GM21529 (cell line): ENCODE results near the gene PRSS48.
"Not testable (repeated sequence)": the region's sequence is repeated elsewhere in the genome, so short reads cannot be mapped to it uniquely, and the experiment has no call there.

ENCODE experiments used
- ATAC-seq: cut with Tn5 transposase; IDR thresholded peaks from one replicate; pipeline ENCODE4 v1.9.1; 2021; ENCODE audit not compliant: unreplicated experiment

The PRSS48 gene

DNA sequence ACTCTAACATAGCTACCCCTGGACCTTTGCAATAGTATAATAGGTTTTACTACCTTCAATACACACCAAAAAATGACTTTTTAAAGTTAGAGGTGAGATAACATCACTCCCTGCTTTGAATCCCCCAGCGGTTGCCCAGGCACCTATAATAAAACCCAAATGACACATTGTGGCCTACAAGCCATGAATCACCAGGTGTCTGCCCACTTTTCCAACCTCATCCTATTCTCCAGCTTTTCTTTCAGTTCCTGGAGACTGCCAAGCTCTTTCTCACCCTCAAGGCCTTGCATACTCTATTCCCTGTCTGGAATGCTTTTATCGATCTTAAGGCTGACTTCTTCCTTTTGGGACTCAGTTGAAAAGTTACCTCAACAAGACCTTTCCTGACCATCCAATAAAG is 16.4 kb upstream of the PRSS48 start:
- ATAC-seq, result no peak

GRCh38 chr4:151263455-151263854 is 13.5 kb upstream of the PRSS48 start:
- ATAC-seq, result no peak

DNA sequence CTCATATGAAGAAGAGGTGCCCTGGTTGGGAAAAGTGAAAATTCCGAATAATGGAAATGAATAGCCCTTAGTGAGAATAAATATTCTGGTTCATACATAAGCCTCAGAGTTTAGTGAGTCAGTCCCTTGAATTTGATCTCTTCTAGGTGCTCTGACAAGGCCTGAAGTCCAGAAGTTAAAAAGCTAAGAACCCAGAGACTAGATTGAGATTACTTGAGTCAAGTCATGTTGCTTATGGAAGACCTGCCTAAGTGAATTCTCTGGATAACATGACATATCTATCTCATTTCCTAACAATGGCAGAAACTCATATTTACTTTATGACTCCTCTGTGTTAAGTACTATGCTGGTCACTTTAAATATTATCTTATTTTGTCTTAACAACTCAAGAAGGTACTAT is 10.5 kb upstream of the PRSS48 start:
- no peak for ATAC-seq

DNA sequence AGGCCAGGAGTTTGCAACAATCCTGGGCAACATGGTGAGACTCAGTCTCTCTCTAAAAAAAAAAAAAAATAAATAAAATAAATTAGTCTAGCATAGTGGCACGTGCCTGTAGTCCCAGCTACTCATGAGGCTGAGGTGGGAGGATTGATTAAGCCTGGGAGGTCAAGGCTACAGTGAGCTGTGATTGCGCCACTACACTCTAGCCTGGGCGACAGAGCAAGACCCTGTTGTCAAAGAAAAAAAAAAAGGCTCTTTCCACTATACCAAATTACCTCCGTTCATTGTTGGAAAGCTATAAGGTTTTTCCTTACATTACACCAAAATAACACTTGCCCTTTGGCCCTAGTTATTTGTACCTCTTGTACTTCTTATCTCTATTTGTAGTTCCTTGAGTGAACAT is 9.9 kb upstream of the PRSS48 start:
- ATAC-seq, result no peak

GRCh38 chr4:151267822-151268535 is 9.0 kb upstream of the PRSS48 start:
- ATAC-seq, result no peak

DNA sequence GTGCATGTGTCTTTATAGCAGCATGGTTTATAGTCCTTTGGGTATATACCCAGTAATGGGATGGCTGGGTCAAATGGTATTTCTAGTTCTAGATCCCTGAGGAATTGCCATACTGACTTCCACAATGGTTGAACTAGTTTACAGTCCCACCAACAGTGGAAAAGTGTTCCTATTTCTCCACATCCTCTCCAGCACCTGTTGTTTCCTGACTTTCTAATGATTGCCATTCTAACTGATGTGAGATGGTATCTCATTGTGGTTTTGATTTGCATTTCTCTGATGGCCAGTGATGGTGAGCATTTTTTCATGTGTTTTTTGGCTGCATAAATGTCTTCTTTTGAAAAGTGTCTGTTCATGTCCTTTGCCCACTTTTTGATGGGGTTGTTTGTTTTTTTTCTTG is 8.1 kb upstream of the PRSS48 start:
- not testable (repeated sequence) for ATAC-seq

GRCh38 chr4:151284534-151285245 is 7.7 kb downstream of the PRSS48 start:
- no peak for ATAC-seq

DNA sequence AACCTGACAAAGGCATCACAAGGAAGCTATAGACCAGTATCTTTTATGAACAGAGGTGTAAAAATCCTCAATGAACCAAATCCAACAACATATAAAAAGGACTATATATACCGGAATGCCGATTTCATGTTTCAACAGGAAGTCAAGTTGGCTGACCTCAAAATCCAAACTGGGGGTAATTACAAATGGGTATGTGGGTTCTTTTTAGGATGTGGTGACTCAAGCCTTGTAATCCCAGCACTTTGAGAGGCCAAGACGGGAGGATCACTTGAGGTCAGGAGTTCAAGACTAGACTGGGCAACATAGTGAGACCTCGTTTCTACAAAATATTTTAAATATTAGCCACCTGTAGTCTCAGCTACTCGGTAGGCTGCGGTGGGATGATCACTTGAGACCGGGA is 10.4 kb downstream of the PRSS48 start:
- ATAC-seq, result no peak

DNA sequence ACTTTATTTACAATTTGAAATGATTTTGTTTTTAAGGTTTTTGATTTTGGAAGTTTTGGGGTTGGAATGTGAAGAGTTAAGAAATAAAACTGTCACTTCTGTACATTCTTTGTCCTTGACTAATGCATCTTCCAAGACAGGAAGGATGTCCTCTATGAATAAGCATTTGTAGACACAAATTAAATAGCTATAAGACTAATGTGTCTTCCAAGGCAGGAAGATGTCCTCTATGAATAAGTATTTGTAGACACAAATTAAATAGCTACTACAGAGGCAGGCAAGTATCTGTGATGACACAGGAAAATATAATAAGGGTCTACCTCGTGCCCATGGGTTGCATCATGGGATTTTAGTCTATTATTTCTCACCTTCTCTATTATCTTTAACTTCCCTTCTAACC is 14.5 kb downstream of the PRSS48 start:
- no peak for ATAC-seq

DNA sequence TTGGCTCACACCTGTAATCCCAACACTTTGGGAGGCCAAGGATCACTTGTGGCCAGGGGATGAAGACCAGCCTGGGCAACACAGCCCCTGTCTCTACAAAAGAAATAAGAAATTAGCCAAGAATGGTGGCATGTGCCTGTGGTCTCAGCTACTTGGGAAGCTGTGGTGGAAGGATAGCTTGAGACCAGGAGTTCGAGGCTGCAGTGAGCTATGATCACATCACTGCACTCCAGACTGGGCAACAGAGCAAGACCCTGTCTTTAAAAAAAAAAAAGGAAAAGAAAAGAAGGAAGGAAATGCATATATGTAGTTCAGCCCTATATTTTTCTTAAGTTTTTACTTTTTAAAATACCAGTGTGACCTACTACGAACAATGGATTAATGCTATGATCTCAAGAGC is 15.1 kb downstream of the PRSS48 start:
- ATAC-seq, result no peak

DNA sequence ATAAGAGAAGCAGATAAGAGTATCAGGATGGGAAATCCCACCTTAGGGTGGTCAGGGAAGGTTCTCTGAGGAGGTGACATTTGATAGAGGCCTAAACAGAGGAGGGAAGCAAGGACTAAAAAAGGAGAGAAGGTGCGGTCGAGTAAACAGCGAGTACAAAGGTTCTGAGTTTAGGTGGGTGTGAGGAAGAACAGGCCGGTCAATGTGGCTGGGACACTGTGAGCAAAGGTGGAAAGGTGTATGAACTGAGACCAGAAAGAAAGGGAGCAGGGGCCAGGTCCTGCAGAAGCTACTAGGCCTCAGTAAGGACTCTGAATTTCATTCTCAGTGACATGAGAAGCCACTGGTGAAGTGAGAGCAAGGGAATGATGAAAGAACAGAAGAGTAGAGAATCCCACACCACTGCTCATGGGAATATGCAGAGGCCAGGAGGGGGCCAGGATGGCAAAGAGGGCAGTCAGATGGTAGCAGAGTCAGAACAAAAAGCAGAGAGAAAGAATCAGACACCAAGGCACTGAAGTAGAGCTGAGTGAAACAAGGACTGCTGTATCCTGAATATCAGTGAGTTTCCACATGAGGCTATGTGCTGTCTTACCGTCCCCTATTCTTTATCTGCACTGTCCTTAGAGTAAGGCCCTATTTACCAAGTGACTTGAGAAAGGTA is 18.0 kb downstream of the PRSS48 start:
- ATAC-seq, result no peak

DNA sequence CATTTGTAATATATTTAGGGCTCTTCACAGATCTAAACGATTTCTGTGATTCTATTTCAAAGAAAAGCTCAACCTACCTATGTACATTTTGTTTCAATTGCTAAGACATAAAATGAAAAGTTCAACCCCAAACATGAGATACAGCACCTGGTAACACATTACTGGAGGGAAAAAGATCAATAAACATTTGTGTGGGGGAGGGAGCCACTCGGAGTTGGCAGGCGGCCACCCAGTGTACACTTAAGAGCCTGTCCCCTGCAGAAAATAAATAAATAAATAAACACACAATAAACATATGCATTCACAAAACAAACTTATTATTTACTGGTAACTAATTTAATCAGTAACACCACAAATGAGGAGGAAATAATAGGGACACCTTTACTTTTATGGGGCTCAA is 19.3 kb downstream of the PRSS48 start:
- ATAC-seq, result no peak

DNA sequence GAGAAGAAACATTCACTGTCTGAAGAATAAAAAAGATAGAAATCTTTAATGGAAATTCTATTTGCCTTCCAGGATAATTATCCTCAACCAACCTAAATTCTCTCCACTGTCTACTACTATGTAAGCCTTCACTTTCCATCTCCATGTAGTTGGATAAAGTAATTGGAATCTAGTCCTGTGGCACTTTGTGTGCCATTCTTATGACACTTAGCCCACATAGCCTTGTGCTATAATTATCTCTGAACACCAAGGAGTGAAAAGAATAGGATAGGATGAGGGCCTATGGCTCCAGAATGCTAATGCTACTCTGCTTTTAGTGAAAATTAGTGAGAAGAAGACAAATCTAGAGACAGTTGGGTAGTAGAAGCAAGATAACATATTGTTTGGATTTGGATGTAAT is 20.2 kb downstream of the PRSS48 start:
- no peak for ATAC-seq

GRCh38 chr4:151302432-151302831 is 25.5 kb downstream of the PRSS48 start:
- no peak for ATAC-seq

DNA sequence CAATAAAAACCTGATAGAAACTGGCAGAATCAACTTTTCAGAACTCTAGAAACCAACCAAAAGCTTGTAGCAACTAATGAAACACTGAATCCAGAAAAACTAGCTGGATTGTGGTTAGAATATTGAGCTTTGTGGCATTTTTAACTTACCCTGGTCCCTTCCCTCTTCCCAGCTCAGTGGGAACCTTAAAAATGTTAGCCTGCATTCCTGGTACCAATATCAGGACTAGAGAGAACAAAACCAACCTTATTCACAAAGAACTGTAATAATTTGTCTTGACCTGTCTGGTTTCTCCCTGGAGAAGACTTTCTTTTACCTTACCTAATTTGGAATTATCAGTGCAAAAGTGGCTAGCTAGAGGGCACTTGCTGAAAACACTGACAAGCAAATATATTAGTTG is 27.3 kb downstream of the PRSS48 start:
- ATAC-seq, result no peak

DNA sequence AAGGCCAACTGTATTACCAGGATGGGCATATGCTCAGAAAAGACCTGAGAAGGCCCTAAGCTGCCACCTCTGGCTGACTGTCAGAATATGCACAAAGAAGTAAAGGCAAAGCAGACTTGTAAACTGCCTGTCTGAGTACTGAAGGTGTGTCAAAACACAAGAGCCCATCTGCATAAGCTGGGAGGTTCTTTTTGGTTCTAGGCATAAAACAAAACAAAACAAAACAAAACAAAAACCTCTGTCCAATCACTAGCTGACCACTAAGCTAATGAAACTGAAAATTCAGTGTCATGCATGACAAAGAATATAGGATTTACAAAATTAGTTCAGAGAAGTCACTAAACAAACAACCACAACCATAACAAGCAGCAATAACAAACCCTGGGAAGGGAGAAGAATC is 27.8 kb downstream of the PRSS48 start:
- ATAC-seq, result peak; percentile 94

DNA sequence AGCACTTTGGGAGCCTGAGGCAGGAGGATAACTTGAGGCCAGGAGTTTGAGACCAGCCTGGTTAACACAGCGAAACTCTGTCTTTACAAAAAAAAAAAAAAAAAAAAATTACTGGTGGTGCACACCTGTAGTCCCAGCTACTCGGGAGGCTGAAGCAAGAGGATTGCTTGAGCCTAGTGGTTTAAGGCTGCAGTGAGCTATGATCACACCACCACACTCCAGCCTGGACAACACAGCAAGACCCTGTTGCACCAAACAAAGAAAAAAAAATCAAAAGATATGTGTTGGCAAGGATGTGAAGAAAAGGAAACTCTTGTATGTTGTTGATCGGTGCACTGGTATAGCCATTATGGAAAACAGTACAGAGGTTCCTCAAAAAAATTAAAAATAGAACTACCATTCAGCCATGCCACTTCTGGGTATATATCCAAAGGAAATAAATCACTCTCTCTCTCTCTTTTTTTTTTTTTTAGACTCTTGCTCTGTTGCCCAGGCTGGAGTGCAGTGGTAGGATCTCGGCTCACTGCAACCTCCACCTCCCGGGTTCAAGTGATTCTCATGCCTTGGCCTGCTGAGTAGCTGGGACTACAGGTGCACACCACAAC is 33.3 kb downstream of the PRSS48 start:
- ATAC-seq, result no peak

DNA sequence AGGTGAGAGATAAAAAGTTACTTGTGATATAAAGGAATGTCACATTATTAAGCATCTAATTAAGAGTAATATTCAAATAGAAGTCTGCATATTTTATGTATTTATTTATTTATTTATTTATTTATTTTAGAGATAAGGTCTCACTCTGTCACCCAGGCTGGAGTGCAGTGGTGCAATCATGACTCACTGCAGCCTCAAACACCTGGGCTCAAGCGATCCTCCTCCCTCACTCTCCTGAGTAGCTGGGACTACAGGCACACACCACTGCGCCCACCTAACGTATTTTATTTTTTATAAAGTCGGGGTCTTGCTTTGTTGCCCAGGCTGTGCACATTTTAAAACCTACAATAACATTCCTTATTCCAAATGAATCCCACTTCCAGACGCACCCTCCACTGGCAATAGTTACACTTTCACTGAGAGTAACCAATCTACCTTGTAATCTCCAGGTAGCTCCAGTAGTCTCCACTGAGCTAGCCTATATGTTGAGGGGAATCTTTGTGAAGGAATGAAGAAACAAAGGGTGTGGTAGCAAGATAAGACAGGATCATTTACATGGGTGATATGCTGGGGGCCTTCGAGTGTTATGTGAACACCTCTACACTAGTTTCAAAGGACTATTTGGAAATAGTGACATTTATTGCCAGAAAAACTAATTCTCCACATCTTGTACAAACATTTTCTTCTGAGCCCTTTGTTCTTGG is 36.5 kb downstream of the PRSS48 start:
- no peak for ATAC-seq

DNA sequence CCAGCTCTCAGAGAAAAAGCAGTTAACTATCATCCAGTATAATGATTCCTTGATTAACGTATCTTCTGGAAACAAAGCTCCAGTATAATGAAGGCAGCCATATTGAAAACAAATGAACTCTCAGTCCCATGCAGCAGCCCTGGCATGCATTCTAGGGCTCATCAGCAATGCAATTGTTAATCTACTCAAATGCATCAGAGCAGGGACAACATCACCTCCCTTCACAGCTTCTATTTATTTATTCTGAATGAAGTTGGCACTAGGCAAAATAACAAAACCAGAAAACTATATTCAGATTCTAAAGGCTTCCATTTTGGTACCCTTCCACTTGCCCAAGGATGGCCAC is 37.0 kb downstream of the PRSS48 start:
- no peak for ATAC-seq

- no peak for ATAC-seq
Measured at GRCh38 chr4:151314479-151314878, 37.5 kb downstream of the PRSS48 start.

- no peak for ATAC-seq
Measured at GRCh38 chr4:151315212-151315886, 38.4 kb downstream of the PRSS48 start.
